ENCODE data around the gene RGL4.
"Not testable (repeated sequence)": the region's sequence is repeated elsewhere in the genome, so short reads cannot be mapped to it uniquely, and the experiment has no call there.

The RGL4 gene

DNA sequence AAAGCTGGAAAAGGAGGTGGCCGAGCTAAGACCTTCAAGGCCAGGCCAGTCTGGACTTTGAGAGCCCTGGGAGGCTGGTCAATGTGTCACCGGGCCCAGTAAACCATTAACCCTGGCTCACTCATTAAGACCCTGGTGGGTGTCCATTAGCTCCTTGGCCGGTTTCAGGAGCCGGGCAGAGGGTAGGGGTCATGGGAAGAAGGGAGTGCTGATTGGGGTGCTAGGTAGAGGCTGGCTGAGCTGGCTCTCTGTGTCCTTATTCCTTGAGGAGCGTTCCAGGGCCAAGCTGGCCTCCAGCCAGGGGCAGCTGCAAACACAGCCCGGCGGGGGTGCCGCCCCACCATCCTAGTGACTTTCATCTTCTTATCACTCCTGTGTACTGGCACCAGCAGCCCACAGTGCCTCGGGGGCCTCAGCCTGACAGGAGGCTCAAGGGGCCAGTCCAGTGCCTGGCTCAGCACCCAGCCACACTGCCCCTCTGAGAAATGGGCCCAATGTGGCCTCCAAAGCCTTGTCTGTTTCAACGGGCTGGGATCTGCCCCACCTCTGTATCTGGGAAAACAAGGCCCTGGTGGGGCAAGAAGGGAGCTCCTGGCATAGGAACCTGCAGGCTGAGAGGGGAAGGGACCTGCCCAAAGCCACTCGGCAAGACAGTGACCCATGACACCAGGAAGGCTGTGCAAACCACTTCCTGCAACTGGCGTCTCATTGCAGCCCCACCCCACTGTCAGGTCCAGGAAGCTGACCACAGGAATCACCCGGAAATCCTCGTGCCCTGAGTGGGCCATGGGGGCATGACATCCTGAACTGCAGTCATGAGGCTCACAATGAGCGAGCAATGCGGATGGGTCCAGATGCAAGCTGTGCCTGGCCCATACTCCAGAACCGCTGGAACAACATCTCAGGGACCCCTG lies 15.1 kb upstream of the RGL4 start:
- in situ Hi-C loops (cut with HindIII; ENCODE audit: low sequenced_read_pairs) = no loop called here
- TF ChIP-seq, protein P1, sequence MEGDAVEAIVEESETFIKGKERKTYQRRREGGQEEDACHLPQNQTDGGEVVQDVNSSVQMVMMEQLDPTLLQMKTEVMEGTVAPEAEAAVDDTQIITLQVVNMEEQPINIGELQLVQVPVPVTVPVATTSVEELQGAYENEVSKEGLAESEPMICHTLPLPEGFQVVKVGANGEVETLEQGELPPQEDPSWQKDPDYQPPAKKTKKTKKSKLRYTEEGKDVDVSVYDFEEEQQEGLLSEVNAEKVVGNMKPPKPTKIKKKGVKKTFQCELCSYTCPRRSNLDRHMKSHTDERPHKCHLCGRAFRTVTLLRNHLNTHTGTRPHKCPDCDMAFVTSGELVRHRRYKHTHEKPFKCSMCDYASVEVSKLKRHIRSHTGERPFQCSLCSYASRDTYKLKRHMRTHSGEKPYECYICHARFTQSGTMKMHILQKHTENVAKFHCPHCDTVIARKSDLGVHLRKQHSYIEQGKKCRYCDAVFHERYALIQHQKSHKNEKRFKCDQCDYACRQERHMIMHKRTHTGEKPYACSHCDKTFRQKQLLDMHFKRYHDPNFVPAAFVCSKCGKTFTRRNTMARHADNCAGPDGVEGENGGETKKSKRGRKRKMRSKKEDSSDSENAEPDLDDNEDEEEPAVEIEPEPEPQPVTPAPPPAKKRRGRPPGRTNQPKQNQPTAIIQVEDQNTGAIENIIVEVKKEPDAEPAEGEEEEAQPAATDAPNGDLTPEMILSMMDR (IDR thresholded peaks at IDR 0.05; ENCODE audit: low read depth, low read length) = no peak
- DNase-seq (ENCODE audit: low read depth, low spot score) = no peak
- H3K4me3 ChIP-seq (ENCODE audit: low read depth, low read length) = no peak overlapping the region

GRCh38 chr22:23676841-23677700 lies 13.7 kb upstream of the RGL4 start:
- DNase-seq (ENCODE audit: low read depth, low spot score); in situ Hi-C loops (cut with HindIII; ENCODE audit: low sequenced_read_pairs): not testable (repeated sequence)

GRCh38 chr22:23677701-23677995 lies 13.2 kb upstream of the RGL4 start:
- in situ Hi-C loops (cut with HindIII; ENCODE audit: low sequenced_read_pairs) = no loop called here
- TF ChIP-seq, protein P1 (IDR thresholded peaks at IDR 0.05; ENCODE audit: low read depth, low read length) = no peak

More at GRCh38 chr22:23676841-23677700, 13.7 kb upstream of the RGL4 start:
- H3K4me3 ChIP-seq (ENCODE audit: low read depth, low read length) = not testable (repeated sequence)

DNA sequence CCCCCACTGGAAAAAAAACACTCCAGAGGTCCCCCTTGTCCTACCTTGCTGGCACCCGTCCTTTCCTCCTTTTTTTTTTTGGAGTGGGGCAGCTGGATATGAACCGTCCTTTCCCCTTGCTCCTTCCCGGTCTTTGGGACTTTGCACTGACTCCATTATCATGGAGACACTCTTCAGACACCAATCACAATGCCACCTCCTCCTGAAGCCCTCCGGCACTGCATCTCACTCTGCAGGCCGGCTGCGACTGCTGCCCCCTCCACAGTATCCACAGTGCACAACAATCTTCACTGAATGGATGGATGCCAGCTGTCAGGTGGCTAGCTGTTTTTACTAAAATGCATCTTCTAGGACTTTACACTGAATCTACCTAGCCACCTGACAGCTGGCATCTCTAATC lies 12.7 kb upstream of the RGL4 start:
- DNase-seq (ENCODE audit: low read depth, low spot score) = no peak
- no peak overlapping the region for H3K4me3 ChIP-seq (ENCODE audit: low read depth, low read length)
- in situ Hi-C loops (cut with HindIII; ENCODE audit: low sequenced_read_pairs) = no loop called here
- TF ChIP-seq, protein P1 (IDR thresholded peaks at IDR 0.05; ENCODE audit: low read depth, low read length) = no peak

More at GRCh38 chr22:23677701-23677995, 13.2 kb upstream of the RGL4 start:
- H3K4me3 ChIP-seq (ENCODE audit: low read depth, low read length) = no peak overlapping the region
- DNase-seq (ENCODE audit: low read depth, low spot score) = no peak

GRCh38 chr22:23681026-23681809 lies 9.6 kb upstream of the RGL4 start:
- no peak overlapping the region for H3K4me3 ChIP-seq (ENCODE audit: low read depth, low read length)
- TF ChIP-seq, protein P1 (IDR thresholded peaks at IDR 0.05; ENCODE audit: low read depth, low read length) = no peak
- in situ Hi-C loops (cut with HindIII; ENCODE audit: low sequenced_read_pairs) = no loop called here
- no peak for DNase-seq (ENCODE audit: low read depth, low spot score)

GRCh38 chr22:23682077-23682476 lies 8.7 kb upstream of the RGL4 start:
- in situ Hi-C loops (cut with HindIII; ENCODE audit: low sequenced_read_pairs) = no loop called here
- H3K4me3 ChIP-seq (ENCODE audit: low read depth, low read length) = no peak overlapping the region
- no peak for DNase-seq (ENCODE audit: low read depth, low spot score)
- TF ChIP-seq, protein P1 (IDR thresholded peaks at IDR 0.05; ENCODE audit: low read depth, low read length) = no peak
